HG02759 (cell line): ENCODE measurements around the gene PDZD2.
"Not testable (repeated sequence)": the region's sequence is repeated elsewhere in the genome, so short reads cannot be mapped to it uniquely, and the experiment has no call there.

Experiments
- ATAC-seq: cut with Tn5 transposase; IDR thresholded peaks from one replicate; pipeline ENCODE4 v1.9.1; 2021; ENCODE audit warnings: mild to moderate bottlenecking, moderate library complexity; ENCODE audit not compliant: unreplicated experiment

The PDZD2 gene

GRCh38 chr5:31962871-31963307 lies 324.0 kb downstream of the PDZD2 start:
- ATAC-seq: no peak

GRCh38 chr5:31963358-31964006 lies 324.6 kb downstream of the PDZD2 start:
- ATAC-seq: no peak

- no peak for ATAC-seq
Observed at GRCh38 chr5:31964007-31964360, 325.1 kb downstream of the PDZD2 start.

- ATAC-seq: no peak
Observed at GRCh38 chr5:31965227-31965626, 326.3 kb downstream of the PDZD2 start.

GRCh38 chr5:31966936-31967335 lies 328.0 kb downstream of the PDZD2 start:
- no peak for ATAC-seq

- ATAC-seq: no peak
Observed at GRCh38 chr5:31967461-31967860, 328.5 kb downstream of the PDZD2 start.

- ATAC-seq: no peak
Observed at GRCh38 chr5:31972558-31972957, 333.6 kb downstream of the PDZD2 start.

GRCh38 chr5:31975189-31975612 lies 336.3 kb downstream of the PDZD2 start:
- ATAC-seq: not testable (repeated sequence)

- no peak for ATAC-seq
Observed at GRCh38 chr5:31976169-31976568, 337.2 kb downstream of the PDZD2 start.

GRCh38 chr5:31981361-31981945 lies 342.5 kb downstream of the PDZD2 start:
- no peak for ATAC-seq

GRCh38 chr5:31982027-31982426 lies 343.1 kb downstream of the PDZD2 start:
- ATAC-seq: no peak

GRCh38 chr5:31982621-31983020 lies 343.7 kb downstream of the PDZD2 start:
- no peak for ATAC-seq

GRCh38 chr5:31983851-31984250 lies 344.9 kb downstream of the PDZD2 start:
- ATAC-seq: no peak

GRCh38 chr5:31984691-31985090 lies 345.8 kb downstream of the PDZD2 start:
- no peak for ATAC-seq

- no peak for ATAC-seq
Observed at GRCh38 chr5:31986101-31986500, 347.2 kb downstream of the PDZD2 start.

- no peak for ATAC-seq
Observed at GRCh38 chr5:31987985-31988710, 349.2 kb downstream of the PDZD2 start.

GRCh38 chr5:31990081-31990650 lies 351.2 kb downstream of the PDZD2 start:
- no peak for ATAC-seq

GRCh38 chr5:31990701-31991110 lies 351.8 kb downstream of the PDZD2 start:
- no peak for ATAC-seq

GRCh38 chr5:31992377-31992776 lies 353.4 kb downstream of the PDZD2 start:
- ATAC-seq: no peak

- ATAC-seq: peak; percentile 49
Observed at GRCh38 chr5:31993165-31993961, 354.4 kb downstream of the PDZD2 start.

GRCh38 chr5:31995006-31995405 lies 356.1 kb downstream of the PDZD2 start:
- peak; percentile 78 for ATAC-seq
